Upper lobe of left lung (tissue), 6 donors: ENCODE data around the gene SSBP3. TPM values are rescaled to one million over a fixed set of nuclear protein-coding genes. Genes with fewer than 3 reads are reported as not detected.

Experiments used
- ATAC-seq, 2 donors: fragments of 200-7000 bp; cut with Tn5 transposase; one replicate each; pipeline ENCODE4 v1.9.1; 2022; ENCODE audit warnings: mild to moderate bottlenecking in 2 of 2, moderate library complexity in 2 of 2; ENCODE audit not compliant: low FRiP score in 2 of 2
- DNase-seq, 2 donors: peaks; one replicate each; pipeline ENCODE4 v3.0.0-alpha.2; 2019 to 2020
- H3K27ac ChIP-seq, 4 donors: fragments of 200-600 bp; sonication (generic); one replicate each; pipeline ENCODE4 v1.5.1; 2016 to 2019
- H3K27me3 ChIP-seq, 4 donors: fragments of 200-600 bp; sonication (generic); one replicate each; pipeline ENCODE4 v1.5.1; 2017 to 2019
- H3K36me3 ChIP-seq, 4 donors: fragments of 200-600 bp; sonication (generic); one replicate each; pipeline ENCODE4 v1.5.1; 2016 to 2019
- H3K4me1 ChIP-seq, 4 donors: fragments of 200-600 bp; sonication (generic); one replicate each; pipeline ENCODE4 v1.5.1; 2018 to 2019
- H3K4me3 ChIP-seq, 4 donors: fragments of 200-600 bp; sonication (generic); one replicate each; pipeline ENCODE4 v1.5.1; 2017 to 2019; ENCODE audit warnings: mild to moderate bottlenecking in 2 of 4, moderate library complexity in 1 of 4
- H3K9me3 ChIP-seq, 4 donors: fragments of 200-600 bp; sonication (generic); one replicate each; pipeline ENCODE4 v1.5.1; 2018 to 2019
- EP300 ChIP-seq, 4 donors: sonication (generic); formaldehyde crosslinking; IDR thresholded peaks; one replicate each; pipeline ENCODE4 v1.5.1; 2017; ENCODE audit warnings: antibody characterized with exemption in 4 of 4, control low read depth in 2 of 4
- POLR2A ChIP-seq, 4 donors: fragments of 450-650 bp; IDR thresholded peaks; one replicate each; pipeline ENCODE4 v1.5.1; 2016 to 2017; ENCODE audit warnings: antibody characterized with exemption in 4 of 4, mild to moderate bottlenecking in 2 of 4
- POLR2AphosphoS5 ChIP-seq, 2 donors: sonication (generic); formaldehyde crosslinking; IDR thresholded peaks; one replicate each; pipeline ENCODE4 v1.5.1; 2017; ENCODE audit warnings: antibody characterized with exemption in 2 of 2
- WGBS, 2 donors: methylation state at CpG; one replicate each; pipeline ENCODE4 v1.1.5; 2017 to 2018; 5-methylcytosine and 5-hydroxymethylcytosine counted together
- total RNA-seq, 6 donors: library from RNA; depleted of rRNA in 4 of 6; stranded (reverse); fragments of >200 nt in 4 of 6; gene quantifications; one replicate each; pipeline versions ENCODE4 v1.1.0 to v1.2.1, GENCODE V29; 2016 to 2021
- TF ChIP-seq, protein P1 (sequence below), 6 experiments: fragments of 450-650 bp in 4 of 6; fragments of 200-600 bp in 2 of 6; sonication (generic) in 2 of 6; IDR thresholded peaks; one replicate each; pipeline ENCODE4 v1.5.1; 2016 to 2019; ENCODE audit warnings: antibody characterized with exemption in 6 of 6
- donor health status: DM: no; HTN: no; CAD: no; lungs with moderate emphysema.
- donor health status: DM: no; HTN: yes; CAD: no; lungs with severe emphysema.

SSBP3 gene
- total RNA-seq, 6 donors from 2014 or later: 17.8 to 35.6 (median 26.4) TPM

DNA sequence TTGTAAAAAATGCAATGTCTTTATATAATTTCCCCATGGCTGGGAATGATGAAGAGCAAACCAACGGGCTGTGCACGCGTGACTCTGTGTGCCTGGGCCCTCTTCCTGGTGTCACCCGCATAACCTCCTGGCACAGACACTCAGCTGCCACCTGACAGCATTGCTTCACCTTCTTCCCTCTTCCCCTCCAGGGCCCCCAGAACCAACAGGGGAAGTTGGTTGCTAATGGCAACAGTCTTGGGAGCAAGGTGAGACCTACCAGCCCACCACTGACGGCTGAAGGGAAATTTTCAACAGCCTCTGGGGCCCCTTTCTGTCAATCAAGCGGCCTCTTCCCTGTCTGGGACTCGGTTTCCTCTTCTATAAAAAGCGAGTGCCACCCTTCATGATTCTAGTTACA, 33.2 kb downstream of the SSBP3 start:
- Histone ChIP-seq H3K9me3 (no peaks in the 10 kb centered on the region), H3K27me3 (no peaks in the 10 kb centered on the region), H3K36me3 (peaks cover 0 to 6% (median 0%) of the 10 kb centered on the region in 4 donors), H3K27ac (no peak overlapping the region), H3K4me3 (no peak overlapping the region), H3K4me1 (peaks cover 10 to 51% (median 29%) of the 10 kb centered on the region in 4 donors)
- TF ChIP-seq POLR2A (IDR thresholded peaks at IDR 0.05) (no peak), POLR2AphosphoS5 (IDR thresholded peaks at IDR 0.05) (no peak), EP300 (IDR thresholded peaks at IDR 0.05) (no peak)
- TF ChIP-seq, protein P1, sequence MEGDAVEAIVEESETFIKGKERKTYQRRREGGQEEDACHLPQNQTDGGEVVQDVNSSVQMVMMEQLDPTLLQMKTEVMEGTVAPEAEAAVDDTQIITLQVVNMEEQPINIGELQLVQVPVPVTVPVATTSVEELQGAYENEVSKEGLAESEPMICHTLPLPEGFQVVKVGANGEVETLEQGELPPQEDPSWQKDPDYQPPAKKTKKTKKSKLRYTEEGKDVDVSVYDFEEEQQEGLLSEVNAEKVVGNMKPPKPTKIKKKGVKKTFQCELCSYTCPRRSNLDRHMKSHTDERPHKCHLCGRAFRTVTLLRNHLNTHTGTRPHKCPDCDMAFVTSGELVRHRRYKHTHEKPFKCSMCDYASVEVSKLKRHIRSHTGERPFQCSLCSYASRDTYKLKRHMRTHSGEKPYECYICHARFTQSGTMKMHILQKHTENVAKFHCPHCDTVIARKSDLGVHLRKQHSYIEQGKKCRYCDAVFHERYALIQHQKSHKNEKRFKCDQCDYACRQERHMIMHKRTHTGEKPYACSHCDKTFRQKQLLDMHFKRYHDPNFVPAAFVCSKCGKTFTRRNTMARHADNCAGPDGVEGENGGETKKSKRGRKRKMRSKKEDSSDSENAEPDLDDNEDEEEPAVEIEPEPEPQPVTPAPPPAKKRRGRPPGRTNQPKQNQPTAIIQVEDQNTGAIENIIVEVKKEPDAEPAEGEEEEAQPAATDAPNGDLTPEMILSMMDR (IDR thresholded peaks at IDR 0.05): no peak
- 71 to 80% methylated on average over 8 of the region's 8 CpGs for WGBS, 2 donors
- no peak for DNase-seq
- ATAC-seq: no peak

DNA sequence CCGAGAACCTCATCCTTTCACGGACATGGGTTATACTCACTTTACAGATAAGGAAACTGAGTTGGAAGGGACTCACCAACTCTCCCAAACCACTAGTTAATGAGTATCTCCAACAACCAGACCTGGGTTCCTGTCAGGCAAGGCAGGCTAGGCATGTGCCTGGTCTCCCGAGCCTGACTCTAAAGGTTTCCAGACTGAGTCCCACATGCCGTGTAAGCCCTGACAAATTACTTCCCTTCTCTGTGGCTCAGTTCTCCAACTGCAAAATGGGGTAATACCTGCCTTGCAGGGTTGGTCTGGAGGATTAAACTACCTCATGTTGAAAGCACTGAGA, 34.3 kb downstream of the SSBP3 start:
- Histone ChIP-seq H3K27me3 (no peaks in the 10 kb centered on the region), H3K36me3 (peaks cover 0 to 6% (median 0%) of the 10 kb centered on the region in 4 donors), H3K4me3 (no peak overlapping the region), H3K9me3 (no peaks in the 10 kb centered on the region), H3K4me1 (peaks cover 10 to 41% (median 21%) of the 10 kb centered on the region in 4 donors), H3K27ac (no peak overlapping the region)
- ATAC-seq (no peak), DNase-seq (no peak)
- no peak for TF ChIP-seq POLR2AphosphoS5 (IDR thresholded peaks at IDR 0.05)
- no peak for TF ChIP-seq EP300 (IDR thresholded peaks at IDR 0.05)
- TF ChIP-seq POLR2A (IDR thresholded peaks at IDR 0.05): no peak
- TF ChIP-seq, protein P1 (IDR thresholded peaks at IDR 0.05): no peak
- WGBS, 2 donors: 64 to 65% methylated on average over 2 to 4 of the region's 4 CpGs

DNA sequence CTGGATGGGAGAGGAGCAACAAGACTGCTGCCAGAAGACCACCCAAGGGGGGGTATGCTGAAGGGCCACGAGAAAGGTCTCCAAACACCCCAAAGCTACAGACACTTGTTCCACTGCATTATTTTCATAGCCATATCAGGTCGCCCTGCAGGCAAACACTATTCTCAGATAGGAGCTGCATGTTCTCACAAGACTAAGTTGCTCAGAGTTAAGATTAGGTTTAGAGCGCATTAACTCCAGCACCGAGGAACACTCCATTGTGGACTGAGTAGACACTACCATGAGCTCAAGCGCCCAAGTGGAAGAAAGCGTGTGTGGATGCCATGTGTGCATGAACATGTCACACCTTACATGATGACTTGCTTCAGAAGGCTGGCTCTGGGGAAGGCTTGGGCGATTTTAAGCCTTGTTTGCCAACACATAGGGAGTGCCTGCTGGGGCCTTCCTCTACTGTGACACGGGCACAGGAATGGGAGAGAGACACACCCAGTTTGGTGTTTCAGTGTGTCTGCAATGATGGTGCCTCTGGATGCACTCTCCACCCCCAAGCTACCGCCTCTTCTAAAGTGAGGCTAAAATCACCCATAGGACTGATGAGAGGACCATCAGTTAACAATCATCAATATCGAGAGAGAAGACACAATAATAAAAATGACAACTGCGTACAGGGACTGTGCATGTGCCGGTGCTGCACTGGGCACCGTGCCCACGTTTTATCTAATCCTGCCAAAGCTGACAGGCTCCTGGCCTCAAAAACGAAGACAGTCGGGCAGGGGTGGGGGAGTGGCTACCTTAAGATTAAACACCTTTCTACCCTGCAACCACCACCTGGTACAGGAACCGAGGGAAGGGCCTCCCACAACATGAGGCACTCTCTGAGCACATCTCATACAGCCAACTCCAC, 34.9 kb downstream of the SSBP3 start:
- H3K27ac ChIP-seq: no peak overlapping the region

DNA sequence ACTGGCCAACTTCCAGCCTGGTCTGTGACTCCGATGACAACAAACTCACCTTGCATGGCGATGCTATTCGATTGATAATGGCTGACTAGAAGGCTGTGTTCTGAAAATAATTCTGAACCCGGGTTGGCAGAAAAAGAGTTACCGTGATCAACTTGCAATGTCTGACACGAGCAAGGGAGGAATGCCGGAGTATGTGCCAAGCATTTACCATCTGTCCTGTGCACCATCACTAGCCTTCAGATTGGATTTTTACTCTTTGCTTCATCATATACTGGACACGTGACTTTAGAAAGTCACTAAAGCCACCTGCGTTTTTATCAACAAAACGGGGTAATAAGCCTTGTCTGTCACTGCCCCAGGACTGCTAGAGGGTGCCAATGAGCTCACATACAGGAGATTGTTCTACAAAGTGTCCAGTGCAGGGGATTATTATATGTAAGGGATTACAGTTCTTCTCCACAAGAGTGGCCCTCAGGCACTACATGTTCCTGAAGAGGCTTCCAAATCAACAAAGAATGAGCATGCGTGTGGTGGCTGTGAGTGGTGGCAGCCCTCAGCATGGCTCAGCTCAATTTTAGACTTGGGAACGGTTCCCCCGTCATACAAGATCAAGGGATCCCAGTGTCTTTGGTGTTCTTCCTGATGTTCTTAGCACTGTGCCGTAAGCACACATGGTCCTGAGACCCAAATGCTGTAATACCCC, 35.8 kb downstream of the SSBP3 start:
- ATAC-seq: no peak
- Histone ChIP-seq H3K27ac (no peak overlapping the region), H3K36me3 (peaks cover 0 to 6% (median 0%) of the 10 kb centered on the region in 4 donors), H3K4me3 (no peak overlapping the region), H3K9me3 (no peaks in the 10 kb centered on the region), H3K4me1 (peaks cover 9 to 43% (median 18%) of the 10 kb centered on the region in 4 donors), H3K27me3 (no peaks in the 10 kb centered on the region)
- DNase-seq: no peak
- TF ChIP-seq POLR2A (IDR thresholded peaks at IDR 0.05) (no peak), EP300 (IDR thresholded peaks at IDR 0.05) (no peak)
- WGBS, 2 donors: 82 to 88% methylated on average over 13 to 14 of the region's 14 CpGs

More for the DNA sequence above, 34.9 kb downstream of the SSBP3 start:
- DNase-seq (no peak), ATAC-seq (no peak)
- H3K9me3 ChIP-seq: no peaks in the 10 kb centered on the region
- H3K4me1 ChIP-seq: peaks cover 9 to 38% (median 20%) of the 10 kb centered on the region in 4 donors
- H3K4me3 ChIP-seq: no peak overlapping the region
- WGBS, 2 donors: 60 to 70% methylated on average over 17 of the region's 17 CpGs
- no peak for TF ChIP-seq POLR2AphosphoS5 (IDR thresholded peaks at IDR 0.05)
- TF ChIP-seq EP300 (IDR thresholded peaks at IDR 0.05): no peak
- TF ChIP-seq, protein P1 (IDR thresholded peaks at IDR 0.05): no peak
- TF ChIP-seq POLR2A (IDR thresholded peaks at IDR 0.05): no peak
- no peaks in the 10 kb centered on the region for H3K27me3 ChIP-seq
- peaks cover 0 to 6% (median 0%) of the 10 kb centered on the region in 4 donors for H3K36me3 ChIP-seq

DNA sequence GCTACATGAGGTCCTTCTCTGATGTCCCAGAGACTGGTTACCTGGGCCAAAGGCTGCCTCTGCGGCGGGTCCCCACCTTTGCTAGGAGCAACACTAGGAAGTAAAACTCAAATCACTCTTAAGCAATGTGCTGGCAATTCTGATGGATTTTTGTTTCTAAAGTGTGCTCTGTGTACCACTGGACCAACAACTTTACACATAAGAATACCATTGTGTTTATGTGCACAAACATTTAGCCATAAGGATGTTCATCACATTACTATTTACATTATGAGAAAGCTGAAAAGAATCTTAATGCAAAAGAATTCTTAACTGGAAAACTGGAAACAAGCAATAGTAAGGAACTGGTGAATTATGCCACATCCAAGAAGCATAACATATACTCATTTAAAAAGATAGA, 38.6 kb downstream of the SSBP3 start:
- ATAC-seq: no peak
- 86 to 100% methylated on average over 2 of the region's 2 CpGs for WGBS, 2 donors
- no peak for TF ChIP-seq POLR2A (IDR thresholded peaks at IDR 0.05)
- no peak for TF ChIP-seq POLR2AphosphoS5 (IDR thresholded peaks at IDR 0.05)
- TF ChIP-seq, protein P1 (IDR thresholded peaks at IDR 0.05): no peak
- TF ChIP-seq EP300 (IDR thresholded peaks at IDR 0.05): no peak

More for the DNA sequence above, 38.6 kb downstream of the SSBP3 start:
- H3K27ac ChIP-seq: no peak overlapping the region
- H3K36me3 ChIP-seq: peaks cover 0 to 3% (median 0%) of the 10 kb centered on the region in 4 donors
- H3K9me3 ChIP-seq: no peaks in the 10 kb centered on the region
- no peaks in the 10 kb centered on the region for H3K27me3 ChIP-seq
- H3K4me1 ChIP-seq: peaks cover 9 to 39% (median 24%) of the 10 kb centered on the region in 4 donors
- H3K4me3 ChIP-seq: no peak overlapping the region
- no peak for DNase-seq
